Amniotic stem cell (primary cell): ENCODE measurements around the gene CIAO1.
"Not testable (repeated sequence)": the region's sequence is repeated elsewhere in the genome, so short reads cannot be mapped to it uniquely, and the experiment has no call there.

Source experiments
- DNase-seq: peaks from one replicate; lab custom pipeline; 2025; lab: John Stamatoyannopoulos, UW

Gene CIAO1

GRCh38 chr2:96276787-96277499 lies 10.9 kb downstream of the CIAO1 start:
- DNase-seq, result no peak

DNA sequence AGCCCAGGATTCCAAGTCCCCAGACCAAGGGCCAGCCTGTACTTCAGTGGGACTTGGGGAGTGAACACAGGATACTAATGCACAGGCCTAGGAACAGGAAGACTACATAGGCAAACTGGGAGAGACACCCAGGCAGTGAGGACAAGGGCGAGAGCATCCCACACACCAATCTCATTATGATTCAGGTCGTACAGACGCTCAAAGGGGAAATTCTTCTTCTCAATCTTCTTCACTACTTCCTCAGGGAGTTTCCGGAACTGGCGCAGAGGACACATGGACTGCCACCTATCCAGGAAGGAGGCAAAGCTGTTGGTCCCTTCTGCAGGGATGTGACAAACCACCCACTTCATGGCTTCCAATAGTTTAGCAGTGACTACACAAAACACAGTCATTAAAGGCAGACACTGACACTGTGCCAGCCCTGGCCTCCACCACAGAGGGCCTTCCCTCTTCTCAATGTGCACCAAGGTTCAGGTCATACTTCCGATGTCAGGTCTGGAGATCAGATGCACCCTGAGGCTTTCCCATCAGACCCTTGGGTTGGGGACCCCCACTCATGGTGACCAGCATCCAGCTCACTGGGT lies 21.3 kb downstream of the CIAO1 start:
- DNase-seq, result no peak

DNA sequence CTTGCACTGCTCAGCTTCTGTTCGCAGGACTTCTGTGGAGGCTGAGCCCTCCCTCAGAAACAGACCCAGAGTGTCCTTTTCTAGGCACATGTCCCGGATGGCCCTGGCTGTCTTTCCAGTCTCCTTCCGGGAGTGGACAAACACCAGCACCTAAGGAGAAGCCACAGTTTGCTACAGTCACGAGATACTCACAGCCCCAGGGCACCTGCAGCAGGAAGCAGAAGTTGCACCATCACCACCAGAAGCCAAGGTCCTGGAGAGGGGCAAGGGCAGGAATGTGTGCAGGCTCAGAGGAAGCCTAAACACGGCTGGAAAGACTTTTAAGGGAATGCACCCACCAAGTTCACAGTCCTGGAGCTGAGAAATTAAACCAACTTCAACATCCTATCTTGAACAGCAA lies 25.7 kb downstream of the CIAO1 start:
- DNase-seq, result no peak

DNA sequence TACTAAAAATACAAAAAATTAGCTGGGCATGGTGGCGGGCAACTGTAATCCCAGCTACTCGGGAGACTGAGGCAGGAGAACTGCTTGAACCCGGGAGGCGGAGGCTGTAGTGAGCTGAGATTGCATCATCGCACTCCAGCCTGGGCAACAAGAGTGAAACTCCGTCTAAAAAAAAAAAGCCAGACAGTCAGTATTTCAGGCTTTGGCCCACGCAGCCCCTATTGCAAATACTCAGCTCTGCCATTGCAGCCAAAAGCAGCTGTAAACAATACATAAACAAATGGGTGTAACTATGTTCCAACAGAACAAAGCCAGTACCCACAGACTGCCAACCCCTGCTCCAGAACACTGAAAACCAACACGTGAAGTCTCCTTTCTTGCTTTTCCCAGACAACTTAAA lies 28.2 kb downstream of the CIAO1 start:
- DNase-seq, result not testable (repeated sequence)

GRCh38 chr2:96296925-96297324 lies 30.9 kb downstream of the CIAO1 start:
- DNase-seq, result no peak

GRCh38 chr2:96301865-96302264 lies 35.8 kb downstream of the CIAO1 start:
- DNase-seq, result no peak

DNA sequence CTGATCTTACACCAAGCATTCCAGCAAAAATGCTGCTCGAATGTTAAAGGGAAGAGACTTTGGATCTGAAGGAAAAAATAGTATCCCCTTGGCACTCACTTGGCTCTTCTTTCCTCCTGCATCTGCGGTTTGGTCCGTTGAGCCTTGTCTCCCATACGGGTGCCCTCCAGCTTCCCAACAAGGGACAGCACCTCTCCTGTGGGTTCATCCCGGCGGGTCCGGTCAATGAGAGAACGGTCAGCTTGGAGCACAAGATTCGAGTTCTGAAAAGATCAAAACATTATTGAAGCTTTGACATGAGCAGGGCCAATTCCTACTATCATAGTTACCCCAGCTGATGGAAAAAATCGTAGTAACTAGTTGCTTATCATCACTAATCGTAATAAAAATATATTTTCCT lies 38.6 kb downstream of the CIAO1 start:
- DNase-seq, result no peak

DNA sequence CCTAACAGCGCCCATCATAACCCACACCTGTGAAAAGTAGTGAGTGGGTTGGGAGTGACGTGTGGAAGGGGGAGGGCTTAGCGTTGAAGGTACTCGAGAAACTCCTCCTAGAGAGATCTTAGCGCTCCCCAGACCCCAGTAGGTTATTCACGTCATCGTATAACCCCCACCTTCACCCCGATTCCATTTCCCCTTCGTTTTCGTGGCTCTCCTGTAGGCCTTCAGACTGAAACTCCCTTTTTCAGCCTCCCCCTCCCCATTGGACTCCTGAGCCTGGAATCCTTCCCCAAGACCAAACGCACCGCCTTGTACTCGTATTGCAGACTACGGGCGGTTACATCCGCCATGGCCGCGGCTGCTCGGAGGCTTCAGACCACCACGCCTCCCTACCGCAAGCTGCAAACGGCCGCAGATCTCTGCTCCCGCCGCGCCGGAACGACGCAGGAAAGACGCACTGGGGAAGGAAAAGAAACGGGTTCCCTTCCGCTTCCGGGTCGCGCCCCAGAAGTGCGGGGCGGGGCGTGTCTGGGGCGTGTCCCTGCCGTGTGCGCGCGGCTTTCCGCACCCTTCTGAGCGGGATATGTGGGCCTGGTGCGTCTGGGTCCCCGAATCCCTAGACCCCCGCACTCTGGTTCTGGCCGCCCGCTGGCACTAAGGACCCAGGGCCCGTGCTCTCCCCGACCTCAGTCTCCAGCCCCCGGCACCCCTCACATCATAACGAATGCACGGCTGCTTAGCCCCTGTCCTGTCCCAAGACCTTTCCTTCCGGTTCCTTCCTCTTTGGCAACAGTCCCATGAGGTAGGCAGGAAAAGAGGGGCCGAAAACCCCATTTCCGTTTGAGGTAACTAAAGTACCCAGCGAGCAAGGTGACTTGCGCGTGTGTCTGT lies 39.3 kb downstream of the CIAO1 start, which contains the start of gene SNRNP200:
SNRNP200 (minus strand) TSS at position 456 of the 888 bp plus-strand sequence; CDS start at position 347, 109 bp downstream.
- DNase-seq, result peak; percentile 63

GRCh38 chr2:96305979-96306308 lies 39.9 kb downstream of the CIAO1 start:
- no peak for DNase-seq

DNA sequence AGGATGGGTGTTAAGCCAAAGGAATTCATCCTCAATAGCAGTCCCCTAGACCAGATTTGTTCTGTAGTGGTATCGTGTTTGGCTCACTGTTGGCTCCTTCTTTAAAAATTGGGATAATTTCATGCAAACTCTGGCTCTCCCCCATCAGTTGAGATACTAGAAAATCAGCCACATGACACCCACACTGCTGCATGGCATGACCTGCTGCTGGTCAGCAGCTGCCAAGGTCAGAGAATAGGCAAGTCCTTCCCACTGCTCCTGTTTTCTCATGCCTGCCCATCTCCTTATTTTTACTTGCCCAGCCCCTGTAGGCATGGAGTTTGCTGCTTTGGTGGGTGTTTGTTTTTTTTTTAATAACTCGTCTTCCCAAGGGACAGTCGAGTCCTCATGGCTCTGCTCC lies 40.3 kb downstream of the CIAO1 start:
- DNase-seq, result no peak

DNA sequence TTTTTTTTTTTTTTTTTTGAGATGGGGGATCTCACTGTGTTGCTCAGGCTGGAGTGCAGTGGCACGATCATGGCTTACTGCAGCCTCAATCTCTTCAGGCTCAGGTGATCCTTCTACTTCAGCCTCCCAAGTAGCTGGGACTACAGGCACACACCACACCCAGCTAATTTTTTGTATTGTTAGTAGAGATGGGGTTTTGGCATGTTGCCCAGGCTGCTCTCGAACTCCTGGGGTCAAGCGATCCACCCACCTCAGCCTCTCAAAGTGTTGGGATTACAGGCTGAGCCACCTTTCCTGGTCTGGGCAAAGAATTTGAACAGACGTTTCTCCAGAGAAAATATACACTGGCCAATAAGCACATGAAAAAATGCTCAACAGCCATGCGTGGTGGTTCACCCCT lies 42.2 kb downstream of the CIAO1 start:
- DNase-seq, result no peak

GRCh38 chr2:96315005-96315399 lies 49.0 kb downstream of the CIAO1 start:
- no peak for DNase-seq

- DNase-seq, result no peak
These were observed 49.5 kb downstream of the CIAO1 start for GRCh38 chr2:96315400-96316071.

DNA sequence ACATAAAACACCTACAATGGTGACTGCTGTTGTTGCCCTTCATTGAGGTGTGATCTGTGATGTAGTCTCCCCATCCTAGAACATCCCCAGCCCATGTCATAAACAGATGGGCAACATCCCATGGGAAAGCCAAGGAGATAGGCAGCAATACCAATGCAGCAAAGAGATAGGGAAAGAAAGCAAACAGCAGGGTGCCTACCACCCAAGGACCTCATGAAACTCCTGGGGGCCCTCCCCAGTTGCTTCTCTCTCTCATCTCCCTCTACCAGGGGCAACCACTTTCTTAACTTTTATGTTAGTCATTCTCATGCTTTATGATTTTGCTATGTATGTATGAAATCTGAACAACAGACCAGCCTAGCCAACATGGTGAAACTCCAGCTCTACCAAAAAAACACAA lies 51.0 kb downstream of the CIAO1 start:
- DNase-seq, result no peak

DNA sequence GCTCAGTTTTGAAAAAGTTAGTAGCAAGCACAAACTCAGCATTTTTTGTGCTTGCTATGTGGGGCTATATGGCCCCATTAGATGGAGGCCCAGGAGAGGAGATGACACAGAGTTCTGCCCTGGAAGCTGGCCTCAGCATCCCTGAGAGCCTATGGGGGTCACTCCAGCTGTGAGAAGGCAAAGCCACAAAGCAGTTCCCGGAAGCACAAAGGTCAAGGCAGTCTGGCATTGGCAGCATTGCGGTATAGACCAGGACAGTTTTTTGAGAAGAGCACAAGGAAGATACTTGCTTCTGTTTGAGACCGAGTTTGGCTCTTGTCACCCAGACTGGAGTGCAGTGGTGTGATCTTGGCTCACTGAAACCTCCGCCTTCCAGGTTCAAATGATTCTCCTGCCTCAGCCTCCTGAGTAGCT lies 51.6 kb downstream of the CIAO1 start:
- no peak for DNase-seq

DNA sequence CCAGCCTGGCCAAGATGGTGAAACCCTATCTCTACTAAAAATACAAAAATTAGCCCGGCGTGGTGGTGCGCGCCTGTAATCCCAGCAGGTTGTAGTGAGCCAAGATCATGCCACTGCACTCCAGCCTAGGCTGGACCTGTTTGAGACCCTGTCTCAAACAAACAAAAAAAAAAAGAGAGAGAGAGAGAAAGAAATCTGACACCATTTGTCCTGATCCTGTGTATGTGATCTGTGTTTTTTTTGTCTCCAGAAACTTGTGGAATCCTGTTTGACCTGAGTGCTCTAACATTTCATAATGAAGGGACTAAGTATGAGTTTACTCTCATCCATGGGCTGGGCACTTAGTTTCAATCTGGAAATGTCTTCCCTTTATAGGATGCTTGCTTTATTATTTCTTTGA lies 52.7 kb downstream of the CIAO1 start:
- DNase-seq, result no peak

- DNase-seq, result no peak
These were observed 53.4 kb downstream of the CIAO1 start for GRCh38 chr2:96319396-96319795.

DNA sequence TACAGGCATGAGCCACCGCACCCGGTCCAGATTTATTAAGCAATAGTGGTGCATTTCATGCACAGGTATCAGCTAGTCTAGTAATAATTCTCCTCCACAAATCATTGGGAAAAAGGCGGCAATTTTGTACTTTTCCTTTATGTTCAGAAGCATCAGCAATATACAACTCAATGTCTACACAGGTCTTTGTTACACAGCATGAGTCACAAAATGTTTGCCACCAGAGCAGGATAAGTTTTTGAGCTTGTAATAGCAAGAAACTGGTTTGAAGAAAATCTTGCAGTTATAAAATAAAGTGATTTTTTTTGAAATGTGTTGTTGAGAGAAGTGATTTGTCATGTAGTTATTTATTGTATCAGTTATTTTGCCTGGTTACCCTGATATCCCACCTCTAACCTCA lies 54.3 kb downstream of the CIAO1 start:
- no peak for DNase-seq

DNA sequence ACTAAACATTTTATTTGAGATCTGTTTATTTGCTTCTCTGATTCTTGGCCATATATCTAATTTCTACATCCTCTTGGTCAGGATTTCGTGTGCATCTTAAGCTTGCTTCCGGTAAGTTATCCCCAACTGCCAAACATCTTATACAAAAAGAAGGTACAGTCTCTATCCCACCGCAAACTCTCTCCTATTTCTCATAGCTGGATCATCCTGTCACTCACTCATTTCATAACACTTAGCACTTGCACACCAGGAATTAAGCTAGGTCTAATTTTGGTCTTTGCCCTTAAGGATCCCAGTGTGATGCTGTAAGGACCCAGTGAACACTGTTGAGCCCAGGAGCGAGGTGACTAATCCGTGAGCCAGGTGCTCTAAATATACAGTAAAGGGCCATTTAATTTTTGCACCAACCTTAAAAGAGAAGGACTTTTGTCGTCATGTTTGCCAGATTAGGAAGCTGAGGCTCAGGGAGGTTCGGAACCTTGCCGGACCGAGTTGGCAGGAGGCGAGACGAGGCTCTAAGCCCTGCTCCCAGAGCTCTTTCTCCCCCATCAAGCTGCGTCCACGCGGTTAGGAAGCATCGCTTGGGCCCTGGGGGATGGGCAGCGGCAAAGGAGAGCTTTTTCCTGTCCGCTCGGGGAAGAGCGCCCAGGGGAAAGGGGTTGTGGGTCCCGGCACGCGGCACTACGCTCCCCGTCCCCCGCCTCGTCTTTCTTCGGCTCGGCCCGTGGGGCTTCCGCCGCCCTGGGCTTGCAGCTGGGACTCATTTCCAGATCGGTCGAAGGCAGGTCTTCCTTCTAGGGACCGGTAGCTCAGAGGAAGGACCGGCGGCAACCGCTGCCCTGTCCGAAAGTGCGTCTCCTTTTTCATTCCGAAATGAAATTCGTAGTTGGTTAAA lies 55.0 kb downstream of the CIAO1 start:
- DNase-seq, result no peak
